Fibroblast of lung (primary cell): ENCODE results near the gene EXOC8. TPM values are rescaled to one million over a fixed set of nuclear protein-coding genes. Genes with fewer than 3 reads are reported as not detected.
A peak's percentile ranks its signal among the peaks of the same experiment; 100 is the strongest.

Experiments used
- DNase-seq, 2 donors: peaks; one replicate each; pipeline versions ENCODE4 v3.0.0 to v3.0.0-alpha.2; 2010; ENCODE audit warnings: low read depth in 2 of 2
- H2AFZ ChIP-seq: 2 replicates; pipeline ENCODE4 v1.5.1; 2012; ENCODE audit warnings: low read length, control low read depth, inconsistent platforms
- H3K27ac ChIP-seq: 2 replicates; pipeline ENCODE4 v1.5.1; 2011; ENCODE audit warnings: low read length, control low read depth; ENCODE audit not compliant: insufficient read depth
- H3K27me3 ChIP-seq: 2 replicates; pipeline ENCODE4 v1.5.1; 2011; ENCODE audit warnings: mild to moderate bottlenecking, low read length; ENCODE audit not compliant: control insufficient read depth, insufficient read depth
- H3K36me3 ChIP-seq: 2 replicates; pipeline ENCODE4 v1.5.1; 2011; ENCODE audit warnings: low read length; ENCODE audit not compliant: control insufficient read depth, insufficient read depth
- H3K4me1 ChIP-seq: 2 replicates; pipeline ENCODE4 v1.5.1; 2011; ENCODE audit warnings: low read length; ENCODE audit not compliant: control insufficient read depth, insufficient read depth; ENCODE audit errors: extremely low read depth
- H3K4me2 ChIP-seq: 2 replicates; pipeline ENCODE4 v1.5.1; 2011; ENCODE audit warnings: low read length, control low read depth; ENCODE audit not compliant: insufficient read depth; ENCODE audit errors: extremely low read depth
- H3K4me3 ChIP-seq, 4 experiments: fragments of 200-600 bp in 1 of 4; sonication (generic) in 1 of 4; replicated peaks in 1 of 4; 2 replicates each; pipeline ENCODE4 v1.5.1; 2011 to 2016; ENCODE audit warnings: low read length in 4 of 4, low read depth in 3 of 4, mild to moderate bottlenecking in 3 of 4, control low read depth in 2 of 4, inconsistent platforms in 1 of 4, mixed read lengths in 1 of 4; ENCODE audit not compliant: insufficient read depth in 1 of 4; ENCODE audit errors: control extremely low read depth in 1 of 4
- H3K79me2 ChIP-seq: 2 replicates; pipeline ENCODE4 v1.5.1; 2012; ENCODE audit warnings: mild to moderate bottlenecking, low read length, inconsistent platforms; ENCODE audit not compliant: control insufficient read depth, insufficient read depth
- H3K9ac ChIP-seq: 2 replicates; pipeline ENCODE4 v1.5.1; 2011; ENCODE audit warnings: mild to moderate bottlenecking, low read length, control low read depth; ENCODE audit not compliant: insufficient read depth
- H3K9me3 ChIP-seq: 2 replicates; pipeline ENCODE4 v1.5.1; 2012; ENCODE audit warnings: low read depth, low read length; ENCODE audit not compliant: control insufficient read depth, insufficient read depth
- H4K20me1 ChIP-seq: 2 replicates; pipeline ENCODE4 v1.5.1; 2011; ENCODE audit warnings: low read length; ENCODE audit not compliant: control insufficient read depth, insufficient read depth; ENCODE audit errors: extremely low read depth
- CTCF ChIP-seq, 2 donors: IDR thresholded peaks in 1 of 2; conservative IDR thresholded peaks in 1 of 2; 1 replicate in 1 of 2; 2 replicates in 1 of 2; pipeline ENCODE4 v1.5.1; 2011 to 2012; ENCODE audit warnings: low read length in 2 of 2, control low read depth in 1 of 2, inconsistent platforms in 1 of 2, low read depth in 1 of 2, mild to moderate bottlenecking in 1 of 2
- EZH2 ChIP-seq: IDR thresholded peaks from 2 replicates; pipeline ENCODE4 v1.5.1; 2012; ENCODE audit warnings: low read length, control low read depth, mild to moderate bottlenecking; ENCODE audit errors: missing control alignments
- polyA minus RNA-seq: library from RNA; depleted of rRNA, polyadenylated mRNA; stranded (reverse); fragments of >200 nt; gene quantifications from 2 replicates; pipeline ENCODE4 v1.2.3, GENCODE V29; 2011; ENCODE audit warnings: low replicate concordance
- polyA plus RNA-seq, 2 donors: library from polyadenylated mRNA; depleted of rRNA in 1 of 2; stranded (reverse) in 1 of 2; unstranded in 1 of 2; fragments of >200 nt; gene quantifications; 2 replicates each; pipeline ENCODE4 v1.2.1, GENCODE V29; 2011 to 2012; ENCODE audit warnings: missing spikeins in 1 of 2
- total RNA-seq: library from RNA; depleted of rRNA; stranded (reverse); fragments of >200 nt; gene quantifications from 2 replicates; pipeline ENCODE4 v1.2.1, GENCODE V29; 2014

The EXOC8 gene, protein sequence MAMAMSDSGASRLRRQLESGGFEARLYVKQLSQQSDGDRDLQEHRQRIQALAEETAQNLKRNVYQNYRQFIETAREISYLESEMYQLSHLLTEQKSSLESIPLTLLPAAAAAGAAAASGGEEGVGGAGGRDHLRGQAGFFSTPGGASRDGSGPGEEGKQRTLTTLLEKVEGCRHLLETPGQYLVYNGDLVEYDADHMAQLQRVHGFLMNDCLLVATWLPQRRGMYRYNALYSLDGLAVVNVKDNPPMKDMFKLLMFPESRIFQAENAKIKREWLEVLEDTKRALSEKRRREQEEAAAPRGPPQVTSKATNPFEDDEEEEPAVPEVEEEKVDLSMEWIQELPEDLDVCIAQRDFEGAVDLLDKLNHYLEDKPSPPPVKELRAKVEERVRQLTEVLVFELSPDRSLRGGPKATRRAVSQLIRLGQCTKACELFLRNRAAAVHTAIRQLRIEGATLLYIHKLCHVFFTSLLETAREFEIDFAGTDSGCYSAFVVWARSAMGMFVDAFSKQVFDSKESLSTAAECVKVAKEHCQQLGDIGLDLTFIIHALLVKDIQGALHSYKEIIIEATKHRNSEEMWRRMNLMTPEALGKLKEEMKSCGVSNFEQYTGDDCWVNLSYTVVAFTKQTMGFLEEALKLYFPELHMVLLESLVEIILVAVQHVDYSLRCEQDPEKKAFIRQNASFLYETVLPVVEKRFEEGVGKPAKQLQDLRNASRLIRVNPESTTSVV
- total RNA-seq (14.1 and 17.0 TPM in 2 replicates), polyA plus RNA-seq (5.8 and 6.1 TPM in 2 replicates), polyA minus RNA-seq (6.0 and 10.3 TPM in 2 replicates)
- polyA plus RNA-seq (2012) = 5.3 TPM in 2 replicates

- peak; percentile 89 to 97 for DNase-seq
- no peaks in the 10 kb centered on the region for H3K9me3 ChIP-seq
- peak within 1 kb of the TSS; percentile 87 to 98 (median 96) for H3K4me3 ChIP-seq
- H3K9ac ChIP-seq = peak within 1 kb of the TSS; percentile 98
- peak within 1 kb of the TSS; percentile 96 for H3K27ac ChIP-seq
- TF ChIP-seq CTCF (conservative IDR thresholded peaks at IDR 0.05 in 1 of 2, IDR thresholded peaks at IDR 0.05 in 1 of 2; ENCODE audit: low read depth in 1 of 2, low read length in 2 of 2) (peak in 1 of 2 donors; percentile 8), EZH2 (no peak)
- H3K79me2 ChIP-seq = peaks cover 70% of the 10 kb centered on the region
- H3K4me2 ChIP-seq = peak within 1 kb of the TSS; percentile 89
- H3K4me1 ChIP-seq = no peaks in the 10 kb centered on the region
- peaks cover 1% of the 10 kb centered on the region for H3K36me3 ChIP-seq
- H4K20me1 ChIP-seq = peaks cover 5% of the 10 kb centered on the region
- no peaks in the 10 kb centered on the region for H3K27me3 ChIP-seq
- peak within 1 kb of the TSS; percentile 99 for H2AFZ ChIP-seq
These were observed at the start of gene EXOC8 for GRCh38 chr1:231337472-231338269. Gene EXOC8 (minus strand): TSS chr1:231337852. CDS start chr1:231337745, 107 bp downstream.

DNA sequence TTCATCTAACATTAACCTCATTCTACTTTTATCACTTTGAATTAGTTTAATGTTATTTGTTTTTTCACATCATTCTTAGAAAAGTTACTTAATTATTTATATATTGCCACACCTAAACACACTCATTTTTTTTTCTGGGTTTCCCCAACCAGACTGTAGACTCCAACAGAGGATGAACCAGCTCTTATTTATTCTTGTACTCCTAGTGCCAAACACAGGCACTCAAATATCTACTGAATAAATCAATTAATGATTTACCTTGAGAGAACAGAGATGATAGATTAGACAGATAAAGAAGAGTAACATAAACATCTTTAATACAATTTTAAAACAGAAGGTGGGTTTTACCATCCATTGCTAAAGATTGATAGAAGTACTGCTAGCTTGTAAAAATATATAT lies 48.8 kb upstream of the EXOC8 start:
- H3K9ac ChIP-seq = no peak overlapping the region
- no peaks in the 10 kb centered on the region for H3K27me3 ChIP-seq
- H3K4me2 ChIP-seq = no peak overlapping the region
- no peaks in the 10 kb centered on the region for H3K9me3 ChIP-seq
- H3K4me1 ChIP-seq = peaks cover 4% of the 10 kb centered on the region
- no peak for TF ChIP-seq CTCF (conservative IDR thresholded peaks at IDR 0.05 in 1 of 2, IDR thresholded peaks at IDR 0.05 in 1 of 2; ENCODE audit: low read depth in 1 of 2, low read length in 2 of 2)
- no peak for TF ChIP-seq EZH2
- H3K4me3 ChIP-seq = no peak overlapping the region
- no peak for DNase-seq
- no peak overlapping the region for H2AFZ ChIP-seq
- peaks cover 44% of the 10 kb centered on the region for H3K79me2 ChIP-seq
- no peaks in the 10 kb centered on the region for H4K20me1 ChIP-seq
- H3K36me3 ChIP-seq = no peaks in the 10 kb centered on the region
- no peak overlapping the region for H3K27ac ChIP-seq

DNA sequence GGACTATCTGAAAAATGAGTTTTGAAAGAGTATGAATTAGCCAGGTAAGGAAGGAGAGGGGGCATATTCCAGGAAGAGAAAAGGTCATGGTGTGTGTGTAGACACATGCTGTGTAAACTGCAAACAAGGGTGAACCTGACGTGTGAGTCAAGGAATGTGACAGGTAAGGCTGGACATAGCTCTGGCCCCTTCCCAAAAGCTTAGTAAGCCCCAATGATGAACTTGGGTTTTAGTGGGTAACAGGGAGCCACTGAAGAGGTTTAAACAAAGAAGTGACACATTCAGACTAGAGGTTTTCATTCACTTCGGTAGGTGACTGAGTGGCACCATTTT lies 47.7 kb upstream of the EXOC8 start:
- H3K79me2 ChIP-seq = peaks cover 44% of the 10 kb centered on the region
- no peaks in the 10 kb centered on the region for H3K27me3 ChIP-seq
- no peaks in the 10 kb centered on the region for H4K20me1 ChIP-seq

More for the DNA sequence above, 47.7 kb upstream of the EXOC8 start:
- Histone ChIP-seq H3K27ac (no peak overlapping the region), H3K4me3 (no peak overlapping the region), H3K9me3 (no peaks in the 10 kb centered on the region), H3K9ac (no peak overlapping the region), H3K4me2 (no peak overlapping the region), H3K4me1 (peaks cover 4% of the 10 kb centered on the region), H2AFZ (no peak overlapping the region), H3K36me3 (no peaks in the 10 kb centered on the region)
- peak in 1 of 2 donors; percentile 48 for DNase-seq
- TF ChIP-seq CTCF (conservative IDR thresholded peaks at IDR 0.05 in 1 of 2, IDR thresholded peaks at IDR 0.05 in 1 of 2; ENCODE audit: low read depth in 1 of 2, low read length in 2 of 2) (no peak), EZH2 (no peak)
